SK-N-SH treated with all-trans-retinoic acid at 6 μM for 48 hours (cell line): Measurements from ENCODE around the gene ZMYND8.

Experiments used
- ATAC-seq: fragments of 200-7000 bp; cut with Tn5 transposase; 3 replicates; pipeline ENCODE4 v1.9.1; 2020; ENCODE audit warnings: mild to moderate bottlenecking, moderate library complexity
- BACH2 ChIP-seq: fragments of 250-450 bp; sonication (Bioruptor Pico); IDR thresholded peaks from 2 replicates; pipeline ENCODE4 v1.9.0; 2021; ENCODE audit warnings: mild to moderate bottlenecking, borderline replicate concordance
- CREB5 ChIP-seq: fragments of 250-450 bp; sonication (Bioruptor Pico); IDR thresholded peaks from 2 replicates; pipeline ENCODE4 v1.5.1; 2020; ENCODE audit warnings: low read depth, mild to moderate bottlenecking, moderate library complexity
- ESRRG ChIP-seq: fragments of 250-450 bp; sonication (Bioruptor Pico); IDR thresholded peaks from 2 replicates; pipeline ENCODE4 v1.6.1; 2021; ENCODE audit warnings: mild to moderate bottlenecking
- GLIS3 ChIP-seq: fragments of 250-450 bp; sonication (Bioruptor Pico); IDR thresholded peaks from 2 replicates; pipeline ENCODE4 v1.5.0; 2020; ENCODE audit warnings: mild to moderate bottlenecking, moderate library complexity
- ISL1 ChIP-seq: fragments of 250-450 bp; sonication (Bioruptor Pico); IDR thresholded peaks from 2 replicates; pipeline ENCODE4 v2.1.2; 2022; ENCODE audit warnings: mild to moderate bottlenecking, moderate library complexity
- OSR1 ChIP-seq: fragments of 250-450 bp; sonication (Bioruptor Pico); IDR thresholded peaks from 2 replicates; pipeline ENCODE4 v1.8.0; 2022; ENCODE audit warnings: moderate library complexity, mild to moderate bottlenecking, inconsistent platforms
- PATZ1 ChIP-seq: fragments of 250-450 bp; sonication (Bioruptor Pico); IDR thresholded peaks from 2 replicates; pipeline ENCODE4 v1.8.0; 2020; ENCODE audit warnings: mild to moderate bottlenecking, moderate library complexity, borderline replicate concordance
- POU6F1 ChIP-seq: fragments of 250-450 bp; sonication (Bioruptor Pico); IDR thresholded peaks from 2 replicates; pipeline ENCODE4 v1.8.0; 2021; ENCODE audit warnings: low read depth, mild to moderate bottlenecking, moderate library complexity, borderline replicate concordance
- RARB ChIP-seq: fragments of 250-450 bp; sonication (Bioruptor Pico); IDR thresholded peaks from 2 replicates; pipeline ENCODE4 v1.8.0; 2021; ENCODE audit warnings: mild to moderate bottlenecking, moderate library complexity
- TCF4 ChIP-seq: fragments of 250-450 bp; sonication (Bioruptor Pico); IDR thresholded peaks from 2 replicates; pipeline ENCODE4 v1.8.0; 2021; ENCODE audit warnings: mild to moderate bottlenecking, moderate library complexity, borderline replicate concordance
- TOX ChIP-seq: fragments of 250-450 bp; sonication (Bioruptor Pico); IDR thresholded peaks from 2 replicates; pipeline ENCODE4 v1.8.0; 2021; ENCODE audit warnings: mild to moderate bottlenecking, moderate library complexity, borderline replicate concordance
- TSHZ2 ChIP-seq: fragments of 250-450 bp; sonication (Bioruptor Pico); IDR thresholded peaks from 2 replicates; pipeline ENCODE4 v1.5.0; 2020; ENCODE audit warnings: mild to moderate bottlenecking, moderate library complexity
- ZC3H10 ChIP-seq: fragments of 250-450 bp; sonication (Bioruptor Pico); IDR thresholded peaks from 2 replicates; pipeline ENCODE4 v1.5.1; 2021; ENCODE audit warnings: mild to moderate bottlenecking, moderate library complexity
- ZFP3 ChIP-seq: fragments of 250-450 bp; sonication (Bioruptor Pico); IDR thresholded peaks from 2 replicates; pipeline ENCODE4 v1.5.0; 2020; ENCODE audit warnings: mild to moderate bottlenecking, moderate library complexity
- ZFP30 ChIP-seq: fragments of 450-650 bp; formaldehyde crosslinking; IDR thresholded peaks from 2 replicates; pipeline ENCODE4 v1.5.0; 2022; ENCODE audit warnings: mild to moderate bottlenecking, moderate library complexity
- ZNF565 ChIP-seq: fragments of 450-650 bp; formaldehyde crosslinking; conservative IDR thresholded peaks from 2 replicates; pipeline ENCODE4 v1.5.0; 2020; ENCODE audit warnings: low read depth, mild to moderate bottlenecking, moderate library complexity
- ZNF8 ChIP-seq: fragments of 450-650 bp; formaldehyde crosslinking; IDR thresholded peaks from 2 replicates; pipeline ENCODE4 v1.5.0; 2020; ENCODE audit warnings: mild to moderate bottlenecking, moderate library complexity
- TF ChIP-seq, protein P1 (sequence below): fragments of 250-450 bp; sonication (Bioruptor Pico); IDR thresholded peaks from 2 replicates; pipeline ENCODE4 v1.5.1; 2021; ENCODE audit warnings: mild to moderate bottlenecking, moderate library complexity

The ZMYND8 gene

DNA sequence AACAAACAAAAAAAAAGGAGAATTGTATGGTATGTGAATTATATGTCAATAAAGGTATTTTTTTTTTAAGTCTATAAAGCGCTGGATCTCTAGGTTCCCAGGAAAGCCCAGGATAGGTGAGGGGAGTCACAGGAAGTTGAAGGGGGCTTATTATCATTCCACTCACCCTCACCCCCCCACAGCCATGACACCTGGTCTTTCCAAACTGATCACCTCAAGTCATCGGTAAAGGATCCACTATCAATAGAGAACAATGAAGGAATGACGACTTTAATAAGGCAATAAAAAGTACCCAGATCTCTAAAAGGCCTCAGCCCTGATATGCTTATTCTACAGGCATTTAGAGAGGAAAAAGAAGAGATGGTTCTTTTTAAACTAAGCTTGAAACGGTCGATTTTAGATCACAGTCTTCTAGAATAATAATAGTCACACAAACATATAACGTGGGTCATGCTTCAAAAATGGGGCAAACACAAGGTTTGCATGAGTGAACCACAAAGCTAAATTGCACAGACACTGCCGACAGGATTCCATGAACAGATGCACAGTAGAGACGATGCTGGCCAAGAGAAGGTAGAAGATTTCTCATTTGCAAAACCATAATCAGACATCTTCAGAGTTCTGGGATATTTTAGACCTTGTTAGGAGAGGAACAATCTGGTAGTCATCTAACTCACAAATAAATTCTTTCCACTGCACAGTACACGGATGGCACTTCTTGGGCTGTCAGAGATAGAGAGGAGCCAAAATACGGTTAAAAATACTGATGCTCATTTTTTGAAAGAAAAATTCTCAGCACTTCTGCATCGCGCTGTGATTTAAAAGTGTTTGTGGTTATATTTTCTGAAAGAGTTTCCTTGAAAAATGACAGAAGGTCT is 21.0 kb downstream of the ZMYND8 start (continued):
- TF ChIP-seq CREB5 (CRISPR knock-in tag) (no peak), BACH2 (CRISPR knock-in tag) (no peak), GLIS3 (CRISPR knock-in tag) (no peak), OSR1 (no peak), ZFP3 (CRISPR knock-in tag) (no peak), ZNF8 (CRISPR knock-in tag) (no peak), POU6F1 (CRISPR knock-in tag) (no peak)
- TF ChIP-seq, protein P1, sequence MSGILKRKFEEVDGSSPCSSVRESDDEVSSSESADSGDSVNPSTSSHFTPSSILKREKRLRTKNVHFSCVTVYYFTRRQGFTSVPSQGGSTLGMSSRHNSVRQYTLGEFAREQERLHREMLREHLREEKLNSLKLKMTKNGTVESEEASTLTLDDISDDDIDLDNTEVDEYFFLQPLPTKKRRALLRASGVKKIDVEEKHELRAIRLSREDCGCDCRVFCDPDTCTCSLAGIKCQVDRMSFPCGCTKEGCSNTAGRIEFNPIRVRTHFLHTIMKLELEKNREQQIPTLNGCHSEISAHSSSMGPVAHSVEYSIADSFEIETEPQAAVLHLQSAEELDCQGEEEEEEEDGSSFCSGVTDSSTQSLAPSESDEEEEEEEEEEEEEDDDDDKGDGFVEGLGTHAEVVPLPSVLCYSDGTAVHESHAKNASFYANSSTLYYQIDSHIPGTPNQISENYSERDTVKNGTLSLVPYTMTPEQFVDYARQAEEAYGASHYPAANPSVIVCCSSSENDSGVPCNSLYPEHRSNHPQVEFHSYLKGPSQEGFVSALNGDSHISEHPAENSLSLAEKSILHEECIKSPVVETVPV (CRISPR knock-in tag): no peak
- TF ChIP-seq, all 23 proteins: peak for 0

- TF ChIP-seq RARB (CRISPR knock-in tag): no peak
- TF ChIP-seq PATZ1 (CRISPR knock-in tag): no peak
- peak; percentile 81 for TF ChIP-seq ISL1 (CRISPR knock-in tag)
- peak; percentile 47; the same call in 1 of the 2 replicates for TF ChIP-seq TOX (CRISPR knock-in tag)
- peak; percentile 76 for TF ChIP-seq CREB5 (CRISPR knock-in tag)
- 0 out of 2 replicates have a peak, but pooled peaks have one; percentile 36 for TF ChIP-seq ZC3H10 (CRISPR knock-in tag)
- no peak for TF ChIP-seq ZNF565
- ATAC-seq: peak; percentile 90
Observed at GRCh38 chr20:47334022-47334551, 22.4 kb downstream of the ZMYND8 start.

GRCh38 chr20:47332381-47333206 is 23.9 kb downstream of the ZMYND8 start:
- TF ChIP-seq POU6F1 (CRISPR knock-in tag) (no peak), RARB (CRISPR knock-in tag) (no peak), ZNF565 (no peak), ZC3H10 (CRISPR knock-in tag) (no peak), TCF4 (no peak), PATZ1 (CRISPR knock-in tag) (no peak), ESRRG (CRISPR knock-in tag) (no peak), TSHZ2 (CRISPR knock-in tag) (no peak), ZFP30 (CRISPR knock-in tag) (no peak)
- ATAC-seq: no peak
